HG03432 (cell line): ENCODE results near the gene PCIF1.
"Not testable (repeated sequence)": the region's sequence is repeated elsewhere in the genome, so short reads cannot be mapped to it uniquely, and the experiment has no call there.

ENCODE experiments used
- ATAC-seq: cut with Tn5 transposase; IDR thresholded peaks from one replicate; pipeline ENCODE4 v1.9.1; 2021; ENCODE audit warnings: mild to moderate bottlenecking, moderate library complexity; ENCODE audit not compliant: unreplicated experiment

PCIF1 gene

DNA sequence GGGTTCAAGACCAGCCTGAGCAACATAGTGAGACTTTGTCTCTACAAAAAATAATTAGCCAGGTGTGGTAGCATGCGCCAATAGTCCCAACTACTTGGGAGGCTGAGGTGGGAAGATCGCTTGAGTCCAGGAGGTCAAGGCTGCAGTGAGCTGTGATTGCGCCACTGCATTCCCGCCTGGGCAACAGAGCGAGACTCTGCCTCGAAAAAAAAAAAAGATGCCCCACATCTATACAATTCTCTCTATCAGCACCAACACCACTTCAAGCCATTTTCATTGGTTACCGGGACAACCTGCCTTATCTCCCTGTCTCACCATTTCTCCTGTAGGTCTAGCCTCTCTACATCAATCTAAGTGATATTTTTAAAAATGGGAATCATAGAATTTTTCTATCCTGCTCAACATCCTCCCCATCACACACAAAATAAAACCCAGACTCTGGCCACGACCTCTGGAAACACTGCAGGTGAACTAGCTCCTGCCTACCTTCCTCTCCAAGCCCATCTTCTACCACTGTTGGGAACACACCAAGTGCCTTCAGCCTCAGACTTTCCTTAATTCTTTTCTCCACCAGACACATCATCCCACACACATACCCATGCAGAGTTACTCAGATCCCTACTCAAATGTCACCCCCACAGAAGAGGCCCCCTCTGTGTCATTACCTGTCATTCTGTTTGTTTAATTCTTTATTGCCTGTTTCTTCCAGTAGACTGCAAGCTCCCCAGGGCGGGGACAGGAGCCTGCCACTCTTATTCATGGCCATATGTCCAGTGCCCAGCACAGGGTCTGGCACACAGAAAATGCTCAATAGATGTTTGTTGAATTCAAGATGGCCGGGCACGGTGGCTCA lies 12.9 kb upstream of the PCIF1 start:
- no peak for ATAC-seq

DNA sequence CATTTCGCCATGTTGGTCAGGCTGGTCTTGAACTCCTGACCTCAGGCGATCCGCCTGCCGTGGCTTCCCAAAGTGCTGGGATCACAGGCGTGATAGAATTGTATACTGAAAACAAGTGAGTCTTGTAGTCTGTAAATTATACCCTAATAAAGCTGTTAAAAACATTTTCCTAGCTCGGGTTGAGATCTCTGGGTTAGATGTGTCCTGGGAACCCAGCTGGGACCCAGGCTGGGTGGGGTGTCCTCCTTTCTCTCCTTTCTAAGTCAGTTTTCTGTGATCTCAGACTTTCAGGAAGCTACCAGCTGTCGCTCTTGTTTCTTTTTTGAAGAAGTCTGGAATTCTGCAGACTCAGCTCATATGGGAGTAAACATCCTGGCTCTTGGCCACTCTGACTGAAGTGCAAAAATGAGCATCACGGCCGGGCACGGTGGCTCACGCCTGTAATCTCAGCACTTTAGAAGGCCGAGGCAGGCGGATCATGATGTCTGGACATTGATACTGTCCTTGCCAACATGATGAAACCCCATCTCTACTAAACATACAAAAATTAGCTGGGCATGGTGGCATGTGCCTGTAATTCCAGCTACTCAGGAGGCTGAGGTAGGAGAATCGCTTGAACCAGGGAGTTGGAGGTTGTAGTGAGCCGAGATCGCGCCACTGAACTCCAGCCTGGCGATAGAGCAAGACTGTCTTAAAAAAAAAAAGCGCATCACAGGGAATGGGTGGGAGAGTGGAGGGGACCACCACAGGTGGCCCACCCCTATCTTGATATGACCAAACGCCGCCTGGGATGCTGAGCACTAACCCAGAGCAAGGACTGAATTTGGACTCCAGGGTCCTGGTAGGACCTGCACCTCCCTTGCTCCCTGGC lies 9.9 kb upstream of the PCIF1 start:
- no peak for ATAC-seq

DNA sequence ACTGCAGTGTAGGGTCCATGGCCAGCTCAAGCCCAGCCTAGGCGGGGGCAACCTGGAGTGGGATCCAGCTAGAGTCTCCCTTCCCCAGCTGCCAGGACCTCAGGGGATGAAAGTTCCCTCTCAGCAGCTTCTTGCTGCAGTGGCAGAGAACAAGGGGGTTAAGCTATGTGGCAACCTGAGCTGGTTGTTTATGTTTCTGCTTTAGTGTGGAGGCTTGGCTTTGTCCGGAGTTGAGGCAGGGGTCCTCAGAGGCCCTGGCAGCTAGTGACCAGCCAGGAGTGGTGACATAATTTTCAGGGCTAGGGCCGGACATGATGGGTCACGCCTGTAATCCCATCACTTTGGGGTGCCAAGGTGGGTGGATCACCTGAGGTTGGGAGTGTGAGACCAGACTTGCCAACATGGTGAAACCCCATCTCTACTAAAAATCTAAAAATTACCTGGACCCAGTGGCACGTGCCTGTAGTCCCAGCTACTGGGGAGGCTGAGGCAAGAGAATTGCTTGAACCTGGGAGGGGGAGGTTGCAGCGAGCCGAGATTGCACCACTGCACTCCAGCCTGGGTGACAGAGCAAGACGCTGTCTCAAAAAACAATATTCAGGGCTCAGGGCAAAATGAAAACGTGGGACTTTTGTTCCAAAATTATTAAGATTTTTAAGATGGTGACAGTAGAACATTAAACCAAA lies 8.5 kb upstream of the PCIF1 start:
- no peak for ATAC-seq

DNA sequence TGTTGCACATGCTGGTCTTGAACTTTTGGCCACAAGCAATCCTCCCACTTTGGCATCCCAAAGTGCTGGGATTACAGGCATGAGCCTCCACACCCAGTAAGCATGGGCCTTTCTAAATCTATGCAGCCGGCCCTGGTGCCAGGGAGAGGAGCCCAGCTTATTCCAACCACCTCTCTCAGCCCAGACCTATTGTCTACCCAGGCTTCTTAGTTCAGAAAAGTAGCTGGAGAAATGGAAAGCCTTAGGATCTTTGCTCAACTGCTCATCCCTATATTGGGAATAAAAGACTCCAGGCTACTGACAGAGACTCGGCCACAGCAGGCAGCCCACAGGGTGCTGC lies 7.8 kb upstream of the PCIF1 start:
- no peak for ATAC-seq

DNA sequence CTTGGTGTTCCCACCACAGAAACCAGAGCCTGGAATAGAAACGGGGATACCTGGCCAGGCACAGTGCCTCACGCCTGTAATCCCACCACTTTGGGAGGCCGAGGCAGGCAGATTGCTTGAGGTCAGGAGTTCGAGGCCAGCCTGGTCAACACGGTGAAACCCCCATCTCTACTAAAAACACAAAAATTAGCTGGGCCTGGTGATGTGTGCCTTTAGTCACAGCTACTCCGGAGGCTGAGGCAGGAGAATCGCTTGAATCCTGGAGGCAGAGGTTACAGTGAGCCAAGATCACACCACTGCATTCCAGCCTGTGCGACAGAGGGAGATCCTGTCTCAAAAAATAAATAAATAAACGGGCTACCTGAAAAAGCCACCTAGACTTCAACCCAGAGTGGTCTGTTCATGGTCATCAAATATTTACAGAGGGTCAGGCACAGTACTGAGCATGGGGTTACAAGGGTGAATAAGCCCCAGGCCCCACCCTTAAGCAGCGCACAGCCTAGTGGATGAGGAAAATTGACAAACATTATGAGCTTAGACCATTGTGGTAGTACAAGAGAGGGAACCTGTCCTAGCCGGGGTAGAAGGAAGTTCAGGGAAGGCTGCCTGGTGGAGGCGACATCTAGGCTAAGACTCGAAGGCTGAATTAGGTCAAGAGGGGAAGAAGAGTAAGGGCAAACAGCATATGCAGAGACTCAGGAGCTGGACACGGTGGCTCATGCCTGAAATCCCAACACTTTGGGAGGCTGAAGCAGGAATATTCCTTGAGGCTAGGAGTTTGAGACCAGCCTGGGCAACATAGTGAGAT lies 7.2 kb upstream of the PCIF1 start:
- ATAC-seq: no peak

DNA sequence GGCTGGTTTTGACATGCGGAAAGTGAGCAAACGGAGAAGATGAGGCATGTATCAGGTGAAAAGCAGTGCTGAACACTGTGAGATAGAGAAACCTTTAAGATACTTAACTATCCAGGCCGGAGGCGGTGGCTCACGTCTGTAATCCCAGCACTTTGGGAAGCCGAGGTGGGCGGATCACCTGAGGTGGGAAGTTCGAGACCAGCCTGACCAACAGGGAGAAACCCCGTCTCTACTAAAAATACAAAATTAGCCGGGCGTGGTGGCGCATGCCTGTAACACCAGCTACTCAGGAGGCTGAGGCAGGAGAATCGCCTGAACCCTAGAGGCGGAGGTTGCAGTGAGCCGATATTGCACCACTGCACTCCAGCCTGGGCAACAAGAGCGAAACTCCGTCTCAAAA lies 2.8 kb upstream of the PCIF1 start:
- not testable (repeated sequence) for ATAC-seq

DNA sequence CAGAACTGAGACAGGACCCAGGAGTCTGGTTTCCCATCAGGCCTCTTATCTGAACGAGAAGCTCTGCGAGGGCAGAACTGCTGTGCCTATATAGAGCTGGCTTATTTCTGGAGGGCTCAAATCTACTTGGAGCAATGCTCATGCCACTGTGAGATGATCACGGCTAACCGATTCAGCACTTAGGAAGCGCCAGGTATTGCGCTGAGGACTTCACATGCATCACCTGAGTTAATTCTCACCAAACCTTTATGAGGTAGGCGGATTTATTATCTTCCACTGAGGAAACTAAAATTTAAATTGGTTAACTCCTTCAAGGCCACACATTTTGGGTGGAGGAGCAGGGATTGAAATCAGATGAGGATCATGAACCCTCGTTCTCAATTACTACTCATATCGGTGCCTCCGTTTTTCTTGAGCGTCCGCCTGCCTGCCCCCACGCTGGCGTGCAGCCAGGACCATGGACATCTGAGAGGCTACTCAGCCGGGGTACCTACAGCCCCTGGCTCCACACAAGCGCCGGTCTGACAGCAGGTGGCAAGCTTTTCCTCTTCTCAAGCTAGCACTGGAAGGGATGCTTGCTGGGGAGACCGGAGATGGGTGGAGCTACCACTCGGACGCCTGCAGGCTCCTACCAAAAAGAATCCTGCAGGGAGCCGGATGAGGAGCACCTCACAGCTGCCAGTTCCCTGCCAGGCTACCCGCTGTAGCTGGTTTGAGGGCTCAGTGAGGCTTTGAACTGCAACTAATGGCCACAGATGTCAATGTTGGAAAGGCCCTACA lies 1.0 kb upstream of the PCIF1 start:
- no peak for ATAC-seq

DNA sequence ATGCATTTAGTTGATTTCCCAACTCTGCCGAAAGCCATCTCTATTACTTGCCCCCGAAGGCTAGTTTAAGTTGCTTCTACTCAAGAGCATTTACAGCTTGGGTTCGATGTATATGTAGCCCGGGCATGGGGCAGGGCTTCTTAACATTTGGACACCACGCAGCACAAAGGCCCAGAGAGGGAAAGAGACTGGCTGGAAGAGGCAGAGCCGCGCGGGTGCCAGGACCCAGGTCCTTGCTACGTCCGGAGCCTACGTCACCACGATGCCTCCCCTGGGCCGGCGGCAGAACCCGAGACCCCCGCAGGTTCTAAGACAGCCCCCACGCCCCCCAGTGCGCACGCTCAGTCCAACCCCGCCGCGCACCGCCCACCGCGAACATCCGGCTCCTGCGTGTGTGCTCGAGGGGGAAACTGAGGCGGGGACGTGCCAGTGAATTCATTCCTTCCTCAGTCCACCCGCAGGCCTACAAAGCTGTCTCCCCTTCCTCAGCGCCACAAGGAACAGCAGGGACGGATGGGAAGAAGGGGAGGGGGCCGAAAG lies 367 bp upstream of the PCIF1 start:
- ATAC-seq: peak; percentile 29

DNA sequence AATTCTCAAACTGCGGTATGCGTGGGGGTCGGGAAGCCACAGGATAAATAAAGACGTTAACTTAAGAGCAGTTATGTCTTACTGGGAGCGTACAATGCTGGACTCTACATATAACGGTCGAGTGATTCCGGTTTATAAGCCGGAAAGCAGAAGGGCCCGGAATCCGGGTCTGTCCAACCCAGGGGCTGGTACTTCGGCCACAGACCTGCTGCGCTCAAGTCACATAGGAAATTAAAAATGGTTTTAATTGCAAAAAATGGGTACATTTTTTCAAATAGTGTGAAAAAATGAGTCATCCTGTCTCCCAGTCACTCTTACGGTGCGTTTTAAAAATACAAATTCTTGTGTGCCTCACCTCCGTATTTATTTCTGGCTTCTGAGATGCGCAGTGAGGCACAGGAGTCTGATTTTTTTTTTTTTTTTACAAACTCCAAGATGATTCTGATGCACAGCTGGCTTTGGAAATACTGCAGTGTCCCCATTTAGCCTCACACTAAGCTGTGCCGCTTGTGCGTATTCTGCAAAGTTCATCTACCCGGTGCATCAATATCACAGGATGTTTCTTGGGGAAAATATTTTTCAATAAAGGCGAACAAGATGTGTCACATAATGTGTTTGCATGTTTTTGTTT lies 1.0 kb downstream of the PCIF1 start:
- no peak for ATAC-seq

DNA sequence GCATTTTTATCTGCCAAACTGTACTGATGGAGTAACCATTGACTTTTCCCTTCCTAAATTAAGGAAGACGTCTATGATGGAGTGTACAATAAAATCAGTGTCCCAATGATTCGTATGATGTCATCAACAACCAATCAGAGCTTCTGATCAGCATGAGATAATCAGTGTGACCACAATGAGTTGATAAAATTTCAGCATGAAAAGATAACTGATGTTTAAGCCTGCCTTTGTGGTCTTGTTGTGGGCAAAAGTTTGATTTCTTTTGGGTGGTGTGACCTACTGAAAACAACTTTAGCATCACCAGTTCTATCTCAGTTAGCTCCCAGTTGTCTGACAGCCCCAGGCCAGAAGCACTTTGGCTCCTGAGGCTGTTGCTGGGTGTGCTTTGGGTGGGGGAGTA lies 3.3 kb downstream of the PCIF1 start:
- ATAC-seq: no peak

DNA sequence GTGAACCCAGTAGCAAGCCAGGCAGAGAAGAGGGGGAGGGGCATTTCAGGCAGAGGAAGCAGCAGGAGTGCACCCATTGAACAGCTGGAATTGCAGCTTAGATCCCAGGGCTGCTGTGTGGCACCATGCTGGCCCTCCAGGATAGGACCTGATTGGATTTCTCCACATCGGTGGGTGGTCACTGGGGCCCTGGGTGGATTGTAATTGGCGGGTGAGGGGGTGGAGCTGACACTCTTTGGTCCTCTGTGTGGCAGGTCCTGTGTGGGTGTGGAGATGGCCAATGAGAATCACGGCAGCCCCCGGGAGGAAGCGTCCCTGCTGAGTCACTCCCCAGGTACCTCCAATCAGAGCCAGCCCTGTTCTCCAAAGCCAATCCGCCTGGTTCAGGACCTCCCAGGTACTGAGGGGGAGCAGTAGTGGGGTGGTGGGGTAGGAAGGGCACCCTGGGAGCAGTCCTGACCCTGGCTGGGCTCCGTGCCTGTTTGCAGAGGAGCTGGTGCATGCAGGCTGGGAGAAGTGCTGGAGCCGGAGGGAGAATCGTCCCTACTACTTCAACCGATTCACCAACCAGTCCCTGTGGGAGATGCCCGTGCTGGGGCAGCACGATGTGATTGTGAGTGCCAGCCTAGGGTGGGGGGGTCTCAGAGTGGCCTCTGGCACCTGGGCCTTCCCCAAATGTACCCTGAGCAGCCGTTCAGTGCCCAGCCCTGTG lies 4.4 kb downstream of the PCIF1 start:
- no peak for ATAC-seq

DNA sequence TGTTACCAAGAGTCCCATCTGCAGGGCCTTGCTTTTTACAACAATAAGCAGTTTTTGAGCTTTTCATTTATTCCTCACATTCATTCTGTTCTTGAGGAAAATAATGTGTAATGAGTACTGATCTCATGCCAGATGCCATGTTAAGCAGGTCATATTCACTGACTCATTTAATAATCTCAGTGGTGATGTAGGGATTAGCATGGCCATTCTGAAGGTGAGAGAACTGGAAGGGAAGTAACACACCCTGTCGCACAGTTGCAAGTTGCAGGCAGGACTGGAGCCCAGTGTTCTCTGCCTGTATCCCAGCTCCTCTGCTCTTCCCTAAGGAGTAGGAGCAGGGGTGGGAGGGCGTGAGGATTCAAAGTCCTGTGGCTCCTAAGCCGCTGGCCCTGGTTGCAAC lies 5.6 kb downstream of the PCIF1 start:
- ATAC-seq: no peak

DNA sequence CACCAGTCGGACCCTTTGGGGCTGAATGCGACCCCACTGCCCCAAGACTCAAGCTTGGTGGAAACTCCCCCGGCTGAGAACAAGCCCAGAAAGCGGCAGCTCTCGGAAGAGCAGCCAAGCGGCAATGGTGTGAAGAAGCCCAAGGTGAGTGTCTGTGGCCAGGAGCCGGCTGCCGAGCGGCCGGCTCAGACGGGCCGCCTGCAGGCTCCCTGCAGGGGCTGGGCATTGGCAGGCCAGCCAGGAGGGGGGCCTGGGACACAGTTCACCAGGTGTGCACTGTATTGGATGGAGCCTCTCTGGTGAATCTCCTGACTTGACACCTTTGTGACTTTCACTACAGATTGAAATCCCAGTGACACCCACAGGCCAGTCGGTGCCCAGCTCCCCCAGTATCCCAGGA lies 6.0 kb downstream of the PCIF1 start:
- ATAC-seq: no peak

DNA sequence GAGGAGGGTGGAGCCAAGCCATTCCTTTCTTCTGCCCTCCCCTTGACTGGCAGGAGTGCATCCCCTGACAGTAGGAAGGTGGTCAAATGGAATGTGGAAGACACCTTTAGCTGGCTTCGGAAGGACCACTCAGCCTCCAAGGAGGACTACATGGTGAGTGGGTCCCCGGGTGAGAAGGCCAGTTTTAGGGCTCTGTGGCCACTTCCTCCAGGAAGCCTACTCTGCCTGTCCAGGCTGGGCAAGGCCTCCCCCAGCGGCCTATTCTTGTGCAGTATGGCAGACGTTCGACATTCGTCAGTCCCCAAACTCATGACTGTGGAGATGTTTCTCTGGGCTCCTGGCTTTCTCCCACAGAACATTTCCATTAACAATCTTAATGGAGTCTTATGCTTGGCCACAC lies 9.1 kb downstream of the PCIF1 start:
- ATAC-seq: no peak

DNA sequence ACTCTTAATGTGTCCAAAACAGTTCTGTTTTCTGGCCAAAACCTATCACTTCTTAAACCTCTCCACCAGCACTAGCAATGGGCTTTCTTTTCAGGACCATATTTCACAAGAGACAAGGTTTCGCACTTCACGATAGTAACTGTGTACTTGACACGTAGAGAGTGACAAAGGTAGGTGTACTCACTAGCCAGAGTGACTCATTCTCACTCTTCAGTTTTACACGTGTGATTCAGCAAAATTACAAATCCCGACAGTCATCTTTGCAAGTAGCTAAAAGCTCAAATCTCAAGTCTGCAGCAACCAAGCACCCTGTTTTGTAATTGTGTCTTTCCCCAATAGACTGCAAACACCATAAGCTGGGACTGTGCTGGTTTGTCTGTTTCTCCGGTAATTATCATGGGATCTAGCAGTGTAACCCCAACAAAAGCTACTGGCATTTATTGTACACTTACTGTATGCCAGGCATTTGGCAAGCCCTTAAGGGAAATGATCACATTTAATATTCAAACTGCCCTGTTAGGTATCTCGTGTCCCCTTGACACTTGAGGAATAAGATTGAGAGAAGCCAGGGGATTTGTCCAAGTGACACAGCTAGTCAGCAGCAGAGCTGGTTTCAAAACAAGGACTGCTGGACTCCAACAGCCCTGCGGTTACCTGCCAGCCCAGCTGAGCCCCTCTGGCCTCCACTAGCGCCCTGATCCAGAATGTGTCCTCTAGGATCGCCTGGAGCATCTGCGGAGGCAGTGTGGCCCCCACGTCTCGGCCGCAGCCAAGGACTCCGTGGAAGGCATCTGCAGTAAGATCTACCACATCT lies 9.9 kb downstream of the PCIF1 start:
- no peak for ATAC-seq

DNA sequence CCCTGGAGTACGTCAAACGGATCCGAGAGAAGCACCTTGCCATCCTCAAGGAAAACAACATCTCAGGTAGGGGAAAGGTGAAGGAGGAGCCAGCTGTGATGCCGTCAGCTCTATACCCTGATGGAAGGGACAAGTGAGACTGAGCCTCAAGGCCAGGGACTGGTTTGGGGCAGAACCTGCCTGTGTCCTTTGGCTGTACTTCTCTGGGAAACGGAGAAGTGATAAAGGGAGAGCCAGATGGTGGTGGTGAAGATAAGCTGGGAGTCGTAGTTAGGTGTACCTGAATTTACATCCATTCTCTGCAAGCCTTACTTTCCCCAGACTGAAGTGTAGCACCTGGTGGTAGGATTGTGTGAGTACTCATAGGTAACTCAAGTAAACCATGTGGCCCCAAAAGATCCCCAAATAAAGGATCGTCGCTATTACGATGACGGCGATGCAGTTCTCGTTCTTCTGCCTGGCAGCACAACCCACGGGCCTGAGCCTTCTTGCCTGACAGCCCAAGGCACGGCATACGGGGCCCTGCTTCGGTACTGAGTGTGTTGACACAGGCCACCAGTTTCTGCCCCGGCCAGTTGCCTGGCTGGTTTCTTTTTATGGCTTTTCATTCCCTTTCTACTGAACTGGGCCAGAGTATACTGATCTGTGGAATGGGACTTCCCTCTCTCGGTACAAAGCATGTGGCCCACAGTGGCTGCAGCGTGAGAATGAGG lies 10.6 kb downstream of the PCIF1 start:
- no peak for ATAC-seq

DNA sequence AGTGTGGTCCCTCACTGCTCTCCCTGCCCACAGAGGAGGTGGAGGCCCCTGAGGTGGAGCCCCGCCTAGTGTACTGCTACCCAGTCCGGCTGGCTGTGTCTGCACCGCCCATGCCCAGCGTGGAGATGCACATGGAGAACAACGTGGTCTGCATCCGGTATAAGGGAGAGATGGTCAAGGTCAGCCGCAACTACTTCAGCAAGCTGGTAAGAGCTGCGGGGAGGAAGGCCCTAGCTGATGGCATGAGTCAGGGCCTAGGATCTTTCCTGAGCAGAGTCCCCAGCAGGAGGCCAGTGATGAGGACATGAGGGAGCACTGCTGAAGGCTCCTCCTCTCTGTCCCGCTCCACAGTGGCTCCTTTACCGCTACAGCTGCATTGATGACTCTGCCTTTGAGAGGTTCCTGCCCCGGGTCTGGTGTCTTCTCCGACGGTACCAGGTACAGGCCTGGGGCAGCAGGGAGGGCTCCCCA lies 11.2 kb downstream of the PCIF1 start:
- no peak for ATAC-seq
